Esophagus muscularis mucosa (tissue), 4 donors: ENCODE results near the gene ZFHX3. TPM values are rescaled to one million over a fixed set of nuclear protein-coding genes. Genes with fewer than 3 reads are reported as not detected.
A peak's percentile ranks its signal among the peaks of the same experiment; 100 is the strongest.

ENCODE experiments used
- DNase-seq: peaks from one replicate; pipeline ENCODE4 v3.0.0-alpha.2; 2017; ENCODE audit errors: extremely low spot score
- H3K27ac ChIP-seq, 4 donors: fragments of 200-600 bp; sonication (generic); replicated peaks in 1 of 4; 1 replicate in 3 of 4; 2 replicates in 1 of 4; pipeline ENCODE4 v1.5.1; 2016 to 2019; ENCODE audit warnings: mild to moderate bottlenecking in 1 of 4
- H3K27me3 ChIP-seq, 4 donors: fragments of 200-600 bp; sonication (generic); one replicate each; pipeline versions ENCODE4 v1.5.1 to v1.6.0; 2016 to 2019
- H3K36me3 ChIP-seq, 4 donors: fragments of 200-600 bp; sonication (generic); one replicate each; pipeline ENCODE4 v1.5.1; 2016 to 2019
- H3K4me1 ChIP-seq, 4 donors: fragments of 200-600 bp; sonication (generic); one replicate each; pipeline ENCODE4 v1.5.1; 2016 to 2019
- H3K4me3 ChIP-seq, 4 donors: fragments of 200-600 bp; sonication (generic); 1 replicate in 2 of 4; 2 replicates in 2 of 4; pipeline ENCODE4 v1.5.1; 2016 to 2019; ENCODE audit warnings: mild to moderate bottlenecking in 4 of 4, moderate library complexity in 1 of 4
- H3K9me3 ChIP-seq, 4 donors: fragments of 200-600 bp; sonication (generic); 1 replicate in 3 of 4; 2 replicates in 1 of 4; pipeline ENCODE4 v1.5.1; 2016 to 2019
- EP300 ChIP-seq: sonication (generic); formaldehyde crosslinking; IDR thresholded peaks from one replicate; pipeline ENCODE4 v1.6.1; 2017; ENCODE audit warnings: antibody characterized with exemption
- POLR2A ChIP-seq: fragments of 450-650 bp; IDR thresholded peaks from one replicate; pipeline ENCODE4 v1.6.1; 2017; ENCODE audit warnings: antibody characterized with exemption, moderate library complexity, mild to moderate bottlenecking, low read depth
- POLR2AphosphoS5 ChIP-seq, 2 donors: sonication (generic); formaldehyde crosslinking; IDR thresholded peaks; one replicate each; pipeline ENCODE4 v1.6.1; 2017; ENCODE audit warnings: antibody characterized with exemption in 2 of 2
- WGBS: methylation state at CpG from one replicate; pipeline ENCODE4 v1.1.5; 2018; 5-methylcytosine and 5-hydroxymethylcytosine counted together
- intact Hi-C: fragments of 100-400 bp; cut with DNase I; formaldehyde crosslinking; loops from one replicate; pipeline ENCODE4 v1.15.1; 2023
- total RNA-seq, 4 donors: library from RNA; depleted of rRNA; stranded (reverse); fragments of >200 nt; gene quantifications; one replicate each; pipeline versions ENCODE4 v1.1.0 to v1.2.1, GENCODE V29; 2016
- TF ChIP-seq, protein P1 (sequence below), 3 experiments: fragments of 200-600 bp in 2 of 3; fragments of 450-650 bp in 1 of 3; sonication (generic) in 2 of 3; IDR thresholded peaks; one replicate each; pipeline ENCODE4 v1.5.1; 2017 to 2019; ENCODE audit warnings: antibody characterized with exemption in 3 of 3, mild to moderate bottlenecking in 2 of 3, moderate library complexity in 1 of 3

Gene ZFHX3
- total RNA-seq, 4 donors from 2014 or later: 25.7 to 53.0 (median 30.6) TPM

GRCh38 chr16:73057291-73058210 lies 9.6 kb upstream of the ZFHX3 start:
- H3K9me3 ChIP-seq: no peaks in the 10 kb centered on the region
- H3K36me3 ChIP-seq: no peaks in the 10 kb centered on the region
- peak overlapping the region; percentile 92 to 96 (median 94) for H3K27ac ChIP-seq
- 1% methylated on average over 28 of the region's 101 CpGs for WGBS
- H3K4me1 ChIP-seq: peaks cover 27 to 71% (median 62%) of the 10 kb centered on the region in 4 donors
- peaks cover 0 to 3% (median 0%) of the 10 kb centered on the region in 4 donors for H3K27me3 ChIP-seq
- H3K4me3 ChIP-seq: peak overlapping the region; percentile 76 to 86 (median 84)
- no peak for DNase-seq
- TF ChIP-seq POLR2AphosphoS5 (IDR thresholded peaks at IDR 0.05) (peak in 1 of 2 donors; percentile 16), POLR2A (no peak), EP300 (no peak)
- TF ChIP-seq, protein P1, sequence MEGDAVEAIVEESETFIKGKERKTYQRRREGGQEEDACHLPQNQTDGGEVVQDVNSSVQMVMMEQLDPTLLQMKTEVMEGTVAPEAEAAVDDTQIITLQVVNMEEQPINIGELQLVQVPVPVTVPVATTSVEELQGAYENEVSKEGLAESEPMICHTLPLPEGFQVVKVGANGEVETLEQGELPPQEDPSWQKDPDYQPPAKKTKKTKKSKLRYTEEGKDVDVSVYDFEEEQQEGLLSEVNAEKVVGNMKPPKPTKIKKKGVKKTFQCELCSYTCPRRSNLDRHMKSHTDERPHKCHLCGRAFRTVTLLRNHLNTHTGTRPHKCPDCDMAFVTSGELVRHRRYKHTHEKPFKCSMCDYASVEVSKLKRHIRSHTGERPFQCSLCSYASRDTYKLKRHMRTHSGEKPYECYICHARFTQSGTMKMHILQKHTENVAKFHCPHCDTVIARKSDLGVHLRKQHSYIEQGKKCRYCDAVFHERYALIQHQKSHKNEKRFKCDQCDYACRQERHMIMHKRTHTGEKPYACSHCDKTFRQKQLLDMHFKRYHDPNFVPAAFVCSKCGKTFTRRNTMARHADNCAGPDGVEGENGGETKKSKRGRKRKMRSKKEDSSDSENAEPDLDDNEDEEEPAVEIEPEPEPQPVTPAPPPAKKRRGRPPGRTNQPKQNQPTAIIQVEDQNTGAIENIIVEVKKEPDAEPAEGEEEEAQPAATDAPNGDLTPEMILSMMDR (IDR thresholded peaks at IDR 0.05): peak in 2 of 3 experiments; percentile 26 to 27
- intact Hi-C loops: loop anchor here (10.0 kb wide), 1 partner anchor 963 kb away; the partner anchor contains the start of genes DHX38 and TXNL4B

GRCh38 chr16:73056921-73057290 lies 9.0 kb upstream of the ZFHX3 start:
- H3K4me1 ChIP-seq: peaks cover 27 to 76% (median 64%) of the 10 kb centered on the region in 4 donors
- peak overlapping the region; percentile 76 to 86 (median 84) for H3K4me3 ChIP-seq
- TF ChIP-seq POLR2A: no peak
- no peak for TF ChIP-seq POLR2AphosphoS5 (IDR thresholded peaks at IDR 0.05)
- TF ChIP-seq EP300: no peak
- TF ChIP-seq, protein P1 (IDR thresholded peaks at IDR 0.05): no peak
- H3K36me3 ChIP-seq: no peaks in the 10 kb centered on the region
- no peak for DNase-seq
- H3K27ac ChIP-seq: peak overlapping the region; percentile 92 to 96 (median 94)
- WGBS: 52% methylated on average over 6 of the region's 6 CpGs
- no peaks in the 10 kb centered on the region for H3K9me3 ChIP-seq
- no peaks in the 10 kb centered on the region for H3K27me3 ChIP-seq
- intact Hi-C loops: loop anchor here (10.0 kb wide), 1 partner anchor 962 kb away; the partner anchor contains the start of genes DHX38 and TXNL4B

- no peak for DNase-seq
- intact Hi-C loops: loop anchor here (10.0 kb wide), 1 partner anchor 962 kb away; the partner anchor contains the start of genes DHX38 and TXNL4B
- peak overlapping the region; percentile 76 to 86 (median 84) for H3K4me3 ChIP-seq
- no peak for TF ChIP-seq POLR2A
- no peak for TF ChIP-seq POLR2AphosphoS5 (IDR thresholded peaks at IDR 0.05)
- TF ChIP-seq, protein P1 (IDR thresholded peaks at IDR 0.05): no peak
- TF ChIP-seq EP300: no peak
- no peaks in the 10 kb centered on the region for H3K9me3 ChIP-seq
- peak overlapping the region; percentile 92 to 96 (median 94) for H3K27ac ChIP-seq
- H3K36me3 ChIP-seq: no peaks in the 10 kb centered on the region
- peaks cover 27 to 80% (median 67%) of the 10 kb centered on the region in 4 donors for H3K4me1 ChIP-seq
- H3K27me3 ChIP-seq: no peaks in the 10 kb centered on the region
- WGBS: 67% methylated on average over 7 of the region's 7 CpGs
These were observed 8.5 kb upstream of the ZFHX3 start for GRCh38 chr16:73056448-73056847.

- no peaks in the 10 kb centered on the region for H3K9me3 ChIP-seq
- peak overlapping the region; percentile 92 to 96 (median 94) for H3K27ac ChIP-seq
- H3K4me1 ChIP-seq: peaks cover 40 to 80% (median 74%) of the 10 kb centered on the region in 4 donors
- TF ChIP-seq EP300: no peak
- no peak for TF ChIP-seq POLR2A
- TF ChIP-seq, protein P1 (IDR thresholded peaks at IDR 0.05): no peak
- no peak for TF ChIP-seq POLR2AphosphoS5 (IDR thresholded peaks at IDR 0.05)
- intact Hi-C loops: loop anchor here (5.0 to 10.0 kb wide), 2 partner anchors 68 to 960 kb away; partner anchors contain the start of genes DHX38 and TXNL4B
- DNase-seq: no peak
- no peaks in the 10 kb centered on the region for H3K36me3 ChIP-seq
- WGBS: 26% methylated on average over 5 of the region's 5 CpGs
- peak overlapping the region in 3 of 4 donors; percentile 76 to 86 (median 83) for H3K4me3 ChIP-seq
- no peaks in the 10 kb centered on the region for H3K27me3 ChIP-seq
These were observed 7.0 kb upstream of the ZFHX3 start for GRCh38 chr16:73054813-73055482.
